K562 (cell line): Measurements from ENCODE around the gene BCL11A. TPM values are rescaled to one million over a fixed set of nuclear protein-coding genes. Genes with fewer than 3 reads are reported as not detected.

Experiments used
- ATAC-seq: fragments of 200-7000 bp; cut with Tn5 transposase; 3 replicates; pipeline ENCODE4 v1.9.1; 2020; ENCODE audit warnings: moderate library complexity
- BruUV-seq: library from RNA; stranded (reverse); fragments of 400-500 nt; replicated peaks from 2 replicates; lab custom pipeline; 2021; lab: Mats Ljungman, UMichigan
- CTCF ChIA-PET: fragments of 300-600 bp; formaldehyde crosslinking; extraction: SDS; loops from one replicate; lab custom pipeline; 2021; ENCODE audit warnings: low intra/inter-chr PET ratio; lab: Yijun Ruan, JAX
- POLR2A ChIA-PET: fragments of 300-600, 350-650 bp; sonication (Branson Sonifier 250); formaldehyde crosslinking; extraction: SDS; loops from one replicate; lab custom pipeline; 2021; ENCODE audit warnings: antibody characterized with exemption, inconsistent platforms; lab: Yijun Ruan, JAX
- DNase-seq, 4 experiments: peaks; one replicate each; pipeline versions ENCODE4 v3.0.0 to v3.0.0-alpha.2; 2011 to 2018; ENCODE audit warnings: low spot score in 3 of 4, mixed read lengths in 3 of 4; ENCODE audit errors: extremely low read depth in 1 of 4
- FAIRE-seq: peaks from 2 replicates; lab custom pipeline; 2011; peaks lifted over from hg19 to GRCh38; lab: Jason Lieb, UNC
- H2AFZ ChIP-seq: 2 replicates; pipeline ENCODE4 v1.6.0; 2011; ENCODE audit warnings: low read depth, low read length, control low read depth, inconsistent platforms
- H3K27ac ChIP-seq: fragments of 200-600 bp; 3 replicates; pipeline ENCODE4 v1.8.0; 2011; ENCODE audit warnings: low read depth, mild to moderate bottlenecking, control low read depth, inconsistent platforms, low read length, moderate library complexity, mixed read lengths; ENCODE audit errors: extremely low read depth
- H3K27me3 ChIP-seq, 2 experiments: fragments of 300-600 bp in 1 of 2; 2 replicates in 1 of 2; 3 replicates in 1 of 2; pipeline versions ENCODE4 v1.6.0 to v1.8.0; 2011; ENCODE audit warnings: inconsistent platforms in 2 of 2, low read length in 2 of 2, mild to moderate bottlenecking in 1 of 2, mixed read lengths in 1 of 2, moderate library complexity in 1 of 2; ENCODE audit not compliant: control insufficient read depth in 2 of 2, insufficient read depth in 2 of 2
- H3K36me3 ChIP-seq: fragments of 300-600 bp; 3 replicates; pipeline ENCODE4 v1.8.0; 2011; ENCODE audit warnings: mild to moderate bottlenecking, low read length, inconsistent platforms; ENCODE audit not compliant: control insufficient read depth, insufficient read depth
- H3K4me1 ChIP-seq, 2 experiments: fragments of 200-600 bp in 1 of 2; replicated peaks in 1 of 2; 2 replicates in 1 of 2; 3 replicates in 1 of 2; pipeline versions ENCODE4 v1.5.1 to v1.8.0; 2011; ENCODE audit warnings: inconsistent platforms in 2 of 2, low read length in 2 of 2, mild to moderate bottlenecking in 1 of 2, mixed read lengths in 1 of 2, moderate library complexity in 1 of 2; ENCODE audit not compliant: control insufficient read depth in 2 of 2, insufficient read depth in 2 of 2
- H3K4me2 ChIP-seq: 2 replicates; pipeline ENCODE4 v1.6.1; 2011; ENCODE audit warnings: low read length, control low read depth, inconsistent platforms, mixed read lengths; ENCODE audit not compliant: insufficient read depth
- H3K4me3 ChIP-seq: fragments of 200-600 bp; sonication (generic), shearing (Covaris generic); 2 replicates; pipeline ENCODE4 v1.5.1; 2016; ENCODE audit warnings: control low read depth, inconsistent platforms
- H3K79me2 ChIP-seq: fragments of 200-600 bp; 3 replicates; pipeline ENCODE4 v1.8.0; 2011; ENCODE audit warnings: low read length, inconsistent platforms; ENCODE audit not compliant: control insufficient read depth, insufficient read depth
- H3K9ac ChIP-seq, 2 experiments: 2 replicates each; pipeline versions ENCODE4 v1.6.0 to v1.6.1; 2011; ENCODE audit warnings: low read depth in 2 of 2, low read length in 2 of 2, control low read depth in 1 of 2, inconsistent platforms in 1 of 2, mild to moderate bottlenecking in 1 of 2, mixed read lengths in 1 of 2; ENCODE audit not compliant: insufficient read depth in 1 of 2
- H3K9me1 ChIP-seq: one replicate; pipeline ENCODE4 v1.6.0; 2011; ENCODE audit warnings: inconsistent platforms, mild to moderate bottlenecking, low read length, moderate library complexity; ENCODE audit not compliant: control insufficient read depth, insufficient read depth
- H3K9me3 ChIP-seq: replicated peaks from 2 replicates; pipeline ENCODE4 v1.5.1; 2011; ENCODE audit warnings: low read depth, low read length, inconsistent platforms; ENCODE audit not compliant: control insufficient read depth, insufficient read depth
- H4K20me1 ChIP-seq: replicated peaks from 2 replicates; pipeline ENCODE4 v1.6.1; 2011; ENCODE audit warnings: low read length, inconsistent platforms, mixed read lengths; ENCODE audit not compliant: control insufficient read depth, insufficient read depth
- FOXA1 ChIP-seq: fragments of 450-650 bp; IDR thresholded peaks from 2 replicates; pipeline ENCODE4 v1.6.1; 2016; ENCODE audit warnings: mild to moderate bottlenecking, borderline replicate concordance
- PHTF2 ChIP-seq: fragments of 250-450 bp; sonication (Bioruptor Pico); IDR thresholded peaks from 2 replicates; pipeline ENCODE4 v1.5.0; 2021; ENCODE audit warnings: mild to moderate bottlenecking
- RAD21 ChIP-seq, 2 experiments: fragments of 250-450 bp in 1 of 2; fragments of 450-650 bp in 1 of 2; sonication (Bioruptor Pico) in 1 of 2; formaldehyde crosslinking in 1 of 2; IDR thresholded peaks in 1 of 2; conservative IDR thresholded peaks in 1 of 2; 2 replicates each; pipeline versions ENCODE4 v1.4.0 to v1.8.0; 2020 to 2022; ENCODE audit warnings: mild to moderate bottlenecking in 2 of 2, moderate library complexity in 1 of 2
- SMC3 ChIP-seq: conservative IDR thresholded peaks from 2 replicates; pipeline ENCODE4 v1.6.1; 2011; ENCODE audit warnings: low read depth, low read length, improper control_type of control experiment; ENCODE audit not compliant: insufficient read depth
- ZBTB1 ChIP-seq: sonication (generic); formaldehyde crosslinking; IDR thresholded peaks from 2 replicates; pipeline ENCODE4 v1.8.1; 2023; ENCODE audit warnings: missing genetic modification reagents, low read depth, mild to moderate bottlenecking, borderline replicate concordance
- WGBS: fragments of 100-300 bp; shearing (Covaris generic); methylation state at CpG from one replicate; pipeline ENCODE4 v1.1.6; 2016; ENCODE audit warnings: low coverage, mixed read lengths; ENCODE audit not compliant: insufficient coverage; ENCODE audit errors: missing lambda C conversion rate; 5-methylcytosine and 5-hydroxymethylcytosine counted together
- in situ Hi-C: fragments of 300-500 bp; cut with MboI; formaldehyde crosslinking; loops from 4 replicates; pipeline ENCODE4 v1.15.0; 2018; ENCODE audit warnings: inconsistent platforms, mixed read lengths
- intact Hi-C: fragments of 100-400 bp; cut with micrococcal nuclease; formaldehyde crosslinking; loops from 2 replicates; pipeline ENCODE4 v1.14.2; 2022
- polyA plus RNA-seq, 8 experiments: library from polyadenylated mRNA; depleted of rRNA in 4 of 8; stranded (reverse) in 5 of 8; unstranded in 3 of 8; fragments of >200 nt; fragmentation: Nextera tagmentation in 2 of 8; fragmentation: Illumina TruSeq in 1 of 8; extraction: Ambion mirVana in 2 of 8; extraction: Trizol in 1 of 8; gene quantifications; 2 replicates each; pipeline versions ENCODE4 v1.2.1 to v1.2.3, GENCODE V29; 2011 to 2014; ENCODE audit warnings: inconsistent platforms in 1 of 8, missing spikeins in 1 of 8
- total RNA-seq, 7 experiments: library from RNA; depleted of rRNA in 6 of 7; stranded (reverse); fragments of >200 nt in 6 of 7; fragmentation: Illumina TruSeq in 2 of 7; extraction: Trizol in 2 of 7; gene quantifications; 2 replicates each; pipeline versions ENCODE4 v1.2.1 to v1.2.3, GENCODE V29; 2011 to 2021; ENCODE audit warnings: low replicate concordance in 1 of 7
- TF ChIP-seq, protein P1 (sequence below), 3 experiments: IDR thresholded peaks in 2 of 3; conservative IDR thresholded peaks in 1 of 3; 2 replicates each; pipeline ENCODE4 v1.5.1; 2011 to 2012; ENCODE audit warnings: low read length in 3 of 3, mild to moderate bottlenecking in 3 of 3, control low read depth in 2 of 3, improper control_type of control experiment in 1 of 3, inconsistent platforms in 1 of 3, low read depth in 1 of 3, mixed read lengths in 1 of 3, moderate library complexity in 1 of 3; ENCODE audit not compliant: insufficient read depth in 2 of 3

The BCL11A gene
- total and polyA plus RNA-seq, 9 of the 15 experiments (the other 6 are each of a cell fraction or from before 2014, with no cell fraction given) = 0.13 TPM; not detected in 8

DNA sequence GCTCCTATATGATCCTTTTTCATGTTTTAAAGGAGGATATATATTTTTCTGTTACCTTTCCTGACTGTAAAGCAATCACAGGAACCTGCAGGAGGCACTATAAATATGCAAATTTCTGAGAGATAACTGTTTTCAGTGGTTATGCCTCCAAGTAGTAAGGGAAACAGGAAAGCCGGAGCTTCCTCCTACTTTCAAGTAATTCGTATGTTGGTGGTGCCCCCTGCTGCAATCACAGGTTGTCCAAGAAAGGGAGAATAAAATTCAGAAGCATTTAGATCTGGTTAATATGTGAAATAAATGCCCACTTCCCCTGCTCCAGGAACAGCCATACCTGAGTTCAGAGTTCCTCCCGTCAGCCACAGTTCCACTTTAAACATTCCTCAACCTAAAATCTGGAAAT, 12.0 kb upstream of the BCL11A start:
- intact Hi-C loops = no loop called here
- DNase-seq (peak in 1 of 4 experiments; percentile 9), FAIRE-seq (no peak), ATAC-seq (peak; percentile 34; the same call in 1 of the 3 replicates)
- ChIA-PET CTCF (no interaction called here), POLR2A (interaction anchor here (1.3 kb wide), 1 partner anchor 20 kb away, joined by 3 read pairs; no protein-coding TSS in a partner anchor)
- Histone ChIP-seq H3K9me3 (no peaks in the 10 kb centered on the region), H3K4me3 (no peak overlapping the region), H3K4me1 (no peaks in the 10 kb centered on the region), H4K20me1 (no peaks in the 10 kb centered on the region; the same call in 1 of the 2 replicates), H3K27ac (no peak overlapping the region), H3K79me2 (no peaks in the 10 kb centered on the region), H2AFZ (no peak overlapping the region), H3K9ac (no peak overlapping the region), H3K27me3 (peaks cover 0 to 4% of the 10 kb centered on the region in 2 experiments; a peak in 3 of 5 replicates), H3K9me1 (no peaks in the 10 kb centered on the region), H3K36me3 (no peaks in the 10 kb centered on the region), H3K4me2 (no peak overlapping the region)
- TF ChIP-seq PHTF2 (CRISPR knock-in tag) (no peak), SMC3 (no peak), FOXA1 (no peak), RAD21 (CRISPR knock-in tag; conservative IDR thresholded peaks at IDR 0.05 in 1 of 2, IDR thresholded peaks at IDR 0.05 in 1 of 2) (peak; percentile 27 to 45), ZBTB1 (CRISPR knock-in tag) (no peak)
- TF ChIP-seq, protein P1, sequence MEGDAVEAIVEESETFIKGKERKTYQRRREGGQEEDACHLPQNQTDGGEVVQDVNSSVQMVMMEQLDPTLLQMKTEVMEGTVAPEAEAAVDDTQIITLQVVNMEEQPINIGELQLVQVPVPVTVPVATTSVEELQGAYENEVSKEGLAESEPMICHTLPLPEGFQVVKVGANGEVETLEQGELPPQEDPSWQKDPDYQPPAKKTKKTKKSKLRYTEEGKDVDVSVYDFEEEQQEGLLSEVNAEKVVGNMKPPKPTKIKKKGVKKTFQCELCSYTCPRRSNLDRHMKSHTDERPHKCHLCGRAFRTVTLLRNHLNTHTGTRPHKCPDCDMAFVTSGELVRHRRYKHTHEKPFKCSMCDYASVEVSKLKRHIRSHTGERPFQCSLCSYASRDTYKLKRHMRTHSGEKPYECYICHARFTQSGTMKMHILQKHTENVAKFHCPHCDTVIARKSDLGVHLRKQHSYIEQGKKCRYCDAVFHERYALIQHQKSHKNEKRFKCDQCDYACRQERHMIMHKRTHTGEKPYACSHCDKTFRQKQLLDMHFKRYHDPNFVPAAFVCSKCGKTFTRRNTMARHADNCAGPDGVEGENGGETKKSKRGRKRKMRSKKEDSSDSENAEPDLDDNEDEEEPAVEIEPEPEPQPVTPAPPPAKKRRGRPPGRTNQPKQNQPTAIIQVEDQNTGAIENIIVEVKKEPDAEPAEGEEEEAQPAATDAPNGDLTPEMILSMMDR (IDR thresholded peaks at IDR 0.05 in 2 of 3, conservative IDR thresholded peaks at IDR 0.05 in 1 of 3; ENCODE audit: insufficient read depth in 2 of 3, low read depth in 1 of 3, low read length in 3 of 3) = peak in 2 of 3 experiments; percentile 11 to 27; a peak in 3 of 6 replicates
- 0% methylated on average over 3 of the region's 3 CpGs for WGBS
- in situ Hi-C loops = no loop called here
- no TSS peak for BruUV-seq
